Activated CD8-positive, alpha-beta memory T cell treated with anti-CD3 and anti-CD28 coated beads, Interleukin-2, amount 50 U/mL, for 1 hour (primary cell): Measurements from ENCODE around the gene CD22.
"Not testable (repeated sequence)": the region's sequence is repeated elsewhere in the genome, so short reads cannot be mapped to it uniquely, and the experiment has no call there.

Experiments used
- DNase-seq: peaks from one replicate; pipeline ENCODE4 v3.0.0-alpha.2; 2020; ENCODE audit errors: extremely low read depth

CD22 gene

GRCh38 chr19:35341565-35342225 is 12.7 kb downstream of the CD22 start:
- no peak for DNase-seq

- no peak for DNase-seq
Observed at GRCh38 chr19:35342430-35342829, 13.4 kb downstream of the CD22 start.

GRCh38 chr19:35344511-35345031 is 15.6 kb downstream of the CD22 start:
- DNase-seq, result no peak

DNA sequence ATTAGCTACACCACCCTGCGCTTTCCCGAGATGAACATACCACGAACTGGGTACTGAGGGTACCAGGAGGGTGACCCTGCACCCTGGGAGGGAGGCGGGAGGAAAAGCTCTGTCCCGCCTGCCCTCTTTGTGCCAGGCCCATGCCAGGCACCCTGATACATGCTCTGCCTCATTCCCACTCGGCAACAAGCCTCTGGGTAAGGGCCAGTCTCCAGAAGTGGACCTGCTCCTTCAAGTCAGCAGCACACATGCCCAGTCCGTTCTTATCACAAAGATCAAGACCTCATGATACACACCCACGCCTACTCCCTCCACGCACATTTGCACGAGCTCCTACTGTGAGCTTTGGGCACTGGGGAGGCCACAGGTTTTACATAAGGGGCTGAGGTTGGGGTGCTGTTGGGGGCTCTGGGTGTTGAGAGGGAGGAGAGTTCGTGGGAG is 16.7 kb downstream of the CD22 start:
- DNase-seq, result no peak

DNA sequence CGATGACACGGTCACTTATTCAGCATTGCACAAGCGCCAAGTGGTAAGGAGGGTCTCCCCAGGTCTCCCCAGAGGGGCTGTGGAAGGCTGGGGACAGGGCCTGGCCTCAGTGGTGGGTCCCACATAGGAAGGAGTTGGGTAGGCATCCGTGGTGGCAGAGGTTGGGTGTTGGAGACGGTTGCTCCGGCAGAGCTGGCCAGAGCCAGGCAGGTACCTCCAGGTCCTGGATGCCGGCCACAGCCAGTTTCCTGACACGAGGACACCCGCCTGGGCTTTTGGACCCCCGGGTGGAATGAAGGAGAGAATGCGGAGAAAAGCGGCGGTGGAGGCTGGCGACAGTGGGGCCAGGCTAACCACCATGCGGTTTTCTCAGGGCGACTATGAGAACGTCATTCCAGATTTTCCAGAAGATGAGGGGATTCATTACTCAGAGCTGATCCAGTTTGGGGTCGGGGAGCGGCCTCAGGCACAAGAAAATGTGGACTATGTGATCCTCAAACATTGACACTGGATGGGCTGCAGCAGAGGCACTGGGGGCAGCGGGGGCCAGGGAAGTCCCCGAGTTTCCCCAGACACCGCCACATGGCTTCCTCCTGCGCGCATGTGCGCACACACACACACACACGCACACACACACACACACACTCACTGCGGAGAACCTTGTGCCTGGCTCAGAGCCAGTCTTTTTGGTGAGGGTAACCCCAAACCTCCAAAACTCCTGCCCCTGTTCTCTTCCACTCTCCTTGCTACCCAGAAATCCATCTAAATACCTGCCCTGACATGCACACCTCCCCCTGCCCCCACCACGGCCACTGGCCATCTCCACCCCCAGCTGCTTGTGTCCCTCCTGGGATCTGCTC is 17.4 kb downstream of the CD22 start:
- DNase-seq, result peak; percentile 52

DNA sequence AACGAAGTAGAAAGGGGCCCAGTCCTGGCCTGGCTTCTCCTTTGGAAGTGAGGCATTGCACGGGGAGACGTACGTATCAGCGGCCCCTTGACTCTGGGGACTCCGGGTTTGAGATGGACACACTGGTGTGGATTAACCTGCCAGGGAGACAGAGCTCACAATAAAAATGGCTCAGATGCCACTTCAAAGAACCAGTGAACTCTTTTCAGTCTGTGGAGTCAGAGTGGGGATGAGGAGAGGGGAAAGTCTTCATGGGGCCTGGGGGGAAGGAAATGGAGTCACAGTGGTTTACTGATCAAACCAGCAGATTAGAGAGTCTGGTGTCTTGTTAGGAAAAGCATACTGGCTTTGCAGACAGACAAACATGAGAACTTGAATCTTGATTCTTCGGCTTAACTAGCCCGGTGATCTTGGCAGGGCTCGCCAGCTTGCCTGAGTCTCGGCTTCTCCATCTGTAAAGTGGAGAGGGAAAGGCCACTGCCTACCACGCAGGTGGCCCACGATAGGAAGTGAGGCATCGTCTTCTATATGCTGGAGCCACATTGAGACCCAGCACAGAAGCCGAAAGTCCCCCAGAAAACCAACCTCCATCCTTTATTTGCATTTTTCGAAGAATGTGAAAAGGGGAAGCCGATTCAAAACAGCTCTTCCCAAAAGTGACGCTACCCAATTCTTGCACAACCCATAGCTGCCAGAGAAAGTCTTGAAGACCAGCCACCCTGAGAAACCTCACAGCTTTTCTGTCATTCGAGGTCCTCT is 18.4 kb downstream of the CD22 start, which contains the start of gene FFAR1:
Gene FFAR1 (plus strand): TSS at position 732 of the 759 bp plus-strand sequence. CDS start 3,650 bp downstream, outside the sequence.
- DNase-seq, result no peak

DNA sequence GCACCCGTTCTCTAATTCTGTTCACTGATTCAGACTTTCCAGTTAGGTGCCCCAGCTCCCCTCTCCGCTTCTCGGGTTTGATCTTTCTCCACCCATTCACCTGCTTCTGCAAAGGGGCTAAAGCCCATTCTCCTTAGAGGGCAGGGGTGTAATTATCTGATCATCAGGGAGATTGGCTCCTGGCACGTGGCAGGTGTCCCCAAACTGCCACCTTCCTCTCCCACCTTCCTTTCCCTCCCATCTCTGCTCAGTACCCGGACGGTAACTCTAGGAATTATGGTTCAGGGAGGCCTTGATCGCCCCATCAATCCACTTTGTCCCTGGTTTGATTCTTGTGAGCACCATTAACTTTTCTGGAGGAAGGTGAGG is 18.9 kb downstream of the CD22 start:
- no peak for DNase-seq

GRCh38 chr19:35348911-35349611 is 20.1 kb downstream of the CD22 start:
- DNase-seq, result no peak

DNA sequence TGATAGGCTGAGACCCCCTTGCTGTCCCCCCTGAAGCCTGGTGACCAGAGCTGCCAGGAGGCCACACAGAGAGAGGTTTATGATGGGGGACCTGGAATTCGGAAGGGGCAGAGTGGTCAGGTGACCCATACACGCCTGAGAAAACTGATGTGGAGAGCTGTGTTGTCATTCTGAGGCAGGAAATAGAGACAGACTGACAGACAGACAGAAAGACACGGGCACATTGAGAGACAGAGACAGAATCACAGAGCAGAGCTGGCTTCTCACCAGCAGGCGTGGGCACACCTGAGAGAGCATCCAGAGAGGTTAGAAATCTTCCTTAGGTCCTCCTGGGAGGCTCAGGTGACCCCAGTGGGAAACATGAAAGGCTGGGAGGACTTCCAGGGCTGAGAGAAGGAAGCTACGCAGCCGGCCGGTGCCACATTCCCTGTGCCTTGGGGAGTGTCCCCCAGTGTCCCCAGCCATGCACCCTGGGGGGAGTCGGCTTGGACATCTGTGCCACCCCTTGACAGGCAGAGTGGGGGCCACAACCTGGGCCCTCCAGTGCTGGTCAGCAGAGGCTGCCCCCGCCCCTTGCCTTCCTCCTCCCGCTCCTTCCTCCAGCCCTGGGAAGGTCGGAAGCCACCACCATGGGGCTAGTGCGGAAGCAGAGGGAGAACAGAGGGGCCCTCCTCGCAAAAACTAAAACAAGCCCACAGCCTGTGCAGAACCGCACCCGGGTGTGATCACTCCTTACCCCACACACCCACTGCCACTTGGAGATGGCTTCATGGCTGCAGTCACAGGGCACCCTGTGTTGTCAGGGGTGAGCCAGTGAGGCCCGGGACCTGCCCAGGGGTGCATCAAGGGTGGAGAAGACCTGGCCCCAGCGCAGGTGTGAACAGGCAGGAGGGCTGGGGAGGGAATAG is 20.9 kb downstream of the CD22 start:
- no peak for DNase-seq

GRCh38 chr19:35350591-35350990 is 21.6 kb downstream of the CD22 start:
- no peak for DNase-seq

DNA sequence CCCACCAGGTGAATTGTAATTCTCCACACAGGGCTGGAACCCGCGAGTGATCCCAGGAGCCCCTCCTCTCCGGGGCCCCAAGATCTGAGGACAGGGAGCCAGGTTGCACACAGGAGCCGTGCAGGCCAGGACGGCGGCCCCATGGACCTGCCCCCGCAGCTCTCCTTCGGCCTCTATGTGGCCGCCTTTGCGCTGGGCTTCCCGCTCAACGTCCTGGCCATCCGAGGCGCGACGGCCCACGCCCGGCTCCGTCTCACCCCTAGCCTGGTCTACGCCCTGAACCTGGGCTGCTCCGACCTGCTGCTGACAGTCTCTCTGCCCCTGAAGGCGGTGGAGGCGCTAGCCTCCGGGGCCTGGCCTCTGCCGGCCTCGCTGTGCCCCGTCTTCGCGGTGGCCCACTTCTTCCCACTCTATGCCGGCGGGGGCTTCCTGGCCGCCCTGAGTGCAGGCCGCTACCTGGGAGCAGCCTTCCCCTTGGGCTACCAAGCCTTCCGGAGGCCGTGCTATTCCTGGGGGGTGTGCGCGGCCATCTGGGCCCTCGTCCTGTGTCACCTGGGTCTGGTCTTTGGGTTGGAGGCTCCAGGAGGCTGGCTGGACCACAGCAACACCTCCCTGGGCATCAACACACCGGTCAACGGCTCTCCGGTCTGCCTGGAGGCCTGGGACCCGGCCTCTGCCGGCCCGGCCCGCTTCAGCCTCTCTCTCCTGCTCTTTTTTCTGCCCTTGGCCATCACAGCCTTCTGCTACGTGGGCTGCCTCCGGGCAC is 22.6 kb downstream of the CD22 start:
- no peak for DNase-seq

DNA sequence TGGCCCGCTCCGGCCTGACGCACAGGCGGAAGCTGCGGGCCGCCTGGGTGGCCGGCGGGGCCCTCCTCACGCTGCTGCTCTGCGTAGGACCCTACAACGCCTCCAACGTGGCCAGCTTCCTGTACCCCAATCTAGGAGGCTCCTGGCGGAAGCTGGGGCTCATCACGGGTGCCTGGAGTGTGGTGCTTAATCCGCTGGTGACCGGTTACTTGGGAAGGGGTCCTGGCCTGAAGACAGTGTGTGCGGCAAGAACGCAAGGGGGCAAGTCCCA is 23.1 kb downstream of the CD22 start:
- DNase-seq, result no peak

DNA sequence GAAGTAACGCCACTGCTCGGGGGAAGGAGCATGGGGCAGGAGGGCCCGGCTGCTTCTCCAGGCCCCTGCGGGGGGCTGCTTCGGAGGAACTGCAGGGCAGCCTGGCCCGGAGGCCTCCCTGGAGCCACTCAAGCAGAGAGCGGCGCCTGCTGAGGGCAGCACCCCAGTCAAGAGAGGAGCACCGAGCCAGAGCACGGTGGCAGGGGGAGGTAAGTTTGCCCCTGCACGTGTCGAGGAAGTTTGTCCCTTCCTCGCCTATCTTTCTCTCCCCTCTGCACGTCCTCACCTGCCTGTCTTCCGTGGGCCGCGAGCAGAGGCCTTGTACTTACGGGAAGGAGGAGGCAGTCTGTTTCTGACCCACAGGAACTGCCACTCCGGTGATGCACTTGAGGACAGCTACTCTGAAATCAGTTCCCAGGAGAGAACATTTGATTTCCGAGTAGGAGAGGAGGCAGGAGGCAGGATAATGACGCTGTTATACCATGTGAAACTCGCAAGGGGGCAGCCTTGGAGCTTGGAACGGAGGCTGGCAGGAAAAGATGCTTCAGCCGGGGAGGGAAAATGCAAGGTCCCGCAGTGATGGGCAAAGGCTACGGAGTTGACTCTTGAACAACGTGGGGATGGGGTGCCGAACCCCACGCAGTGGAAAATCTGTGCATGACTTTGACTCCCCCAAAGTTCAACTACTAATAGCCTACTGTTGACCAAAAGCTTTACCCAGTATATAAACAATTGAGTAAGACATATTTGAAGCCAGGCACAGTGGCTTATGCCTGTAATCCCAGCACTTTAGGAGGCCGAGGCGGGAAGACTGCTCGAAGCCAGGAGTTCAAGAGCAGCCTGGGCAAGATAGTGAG is 23.7 kb downstream of the CD22 start:
- peak; percentile 46 for DNase-seq

GRCh38 chr19:35353635-35354034 is 24.6 kb downstream of the CD22 start:
- DNase-seq, result no peak

DNA sequence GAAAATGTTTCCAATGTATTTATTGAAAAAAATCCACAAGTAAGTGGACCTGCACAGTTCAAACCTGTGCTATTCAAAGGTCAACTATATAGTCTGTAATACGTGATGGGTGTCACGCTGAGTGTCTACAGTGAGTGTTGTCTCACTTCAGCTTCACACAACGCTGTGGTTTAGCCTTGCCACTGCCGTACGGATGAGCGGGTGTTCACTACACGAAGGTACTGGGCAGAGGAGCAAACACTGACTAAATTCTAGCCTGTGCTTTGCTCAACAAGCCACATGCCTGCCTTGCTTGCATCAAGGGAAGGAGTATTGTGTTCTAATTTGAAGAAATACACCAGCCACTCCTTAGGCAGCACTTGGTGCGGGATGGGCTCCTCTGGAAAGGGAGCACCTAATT is 25.9 kb downstream of the CD22 start:
- DNase-seq, result no peak

- no peak for DNase-seq
Observed at GRCh38 chr19:35355791-35356460, 26.9 kb downstream of the CD22 start.

- no peak for DNase-seq
Observed at GRCh38 chr19:35357867-35358573, 29.0 kb downstream of the CD22 start, which contains the start of gene FFAR3. FFAR3 (plus strand) TSS chr19:35358460; CDS start chr19:35358891, 431 bp downstream.

GRCh38 chr19:35358834-35359233 is 29.8 kb downstream of the CD22 start:
- DNase-seq, result not testable (repeated sequence)
